A549 (cell line): ENCODE results near the gene GSTA4. TPM values are rescaled to one million over a fixed set of nuclear protein-coding genes. Genes with fewer than 3 reads are reported as not detected.
A peak's percentile ranks its signal among the peaks of the same experiment; 100 is the strongest.

ENCODE experiments used
- BHLHE40 ChIP-seq: IDR thresholded peaks from 2 replicates; pipeline ENCODE4 v1.6.1; 2012; ENCODE audit warnings: low read depth, low read length, inconsistent platforms
- CBX8 ChIP-seq: fragments of 200-600 bp; sonication (generic); IDR thresholded peaks from 2 replicates; pipeline ENCODE4 v1.6.1; 2016
- CEBPB ChIP-seq, 2 experiments: fragments of >200 bp in 1 of 2; sonication (Bioruptor Twin) in 1 of 2; formaldehyde crosslinking in 1 of 2; IDR thresholded peaks; 2 replicates each; pipeline ENCODE4 v1.6.1; 2012 to 2016
- CHD4 ChIP-seq: fragments of 200-600 bp; sonication (generic); IDR thresholded peaks from 2 replicates; pipeline ENCODE4 v1.6.1; 2016; ENCODE audit warnings: antibody characterized with exemption, mild to moderate bottlenecking, borderline replicate concordance
- ESRRA ChIP-seq: fragments of 150-350 bp; IDR thresholded peaks from 2 replicates; pipeline ENCODE4 v1.6.1; 2014; ENCODE audit warnings: mild to moderate bottlenecking, low read length, borderline replicate concordance
- FOSB ChIP-seq: fragments of 250-450 bp; sonication (Bioruptor Pico); IDR thresholded peaks from 2 replicates; pipeline ENCODE4 v1.5.0; 2020; ENCODE audit warnings: mild to moderate bottlenecking, moderate library complexity
- JUN ChIP-seq, 2 experiments: fragments of >200 bp; sonication (Bioruptor Twin); formaldehyde crosslinking; IDR thresholded peaks; 2 replicates in 1 of 2; 3 replicates in 1 of 2; pipeline ENCODE4 v1.6.1; 2016 to 2017
- MYC ChIP-seq: IDR thresholded peaks from 2 replicates; pipeline ENCODE4 v1.6.1; 2012; ENCODE audit warnings: mild to moderate bottlenecking, inconsistent platforms, low read length, improper control_type of control experiment, borderline replicate concordance
- NPAS2 ChIP-seq: fragments of 250-450 bp; sonication (Bioruptor Pico); IDR thresholded peaks from 2 replicates; pipeline ENCODE4 v1.8.0; 2022; ENCODE audit warnings: mild to moderate bottlenecking, moderate library complexity, borderline replicate concordance
- POLR2A ChIP-seq: IDR thresholded peaks from 2 replicates; pipeline ENCODE4 v1.6.1; 2012; ENCODE audit warnings: mild to moderate bottlenecking, low read length
- RARB ChIP-seq: fragments of 250-450 bp; sonication (Bioruptor Pico); IDR thresholded peaks from 2 replicates; pipeline ENCODE4 v1.8.0; 2021; ENCODE audit warnings: mild to moderate bottlenecking, moderate library complexity
- RCOR1 ChIP-seq: fragments of 150-350 bp; IDR thresholded peaks from 2 replicates; pipeline ENCODE4 v1.6.1; 2014; ENCODE audit warnings: antibody characterized with exemption, low read length, low read depth
- TFCP2L1 ChIP-seq: fragments of 250-450 bp; sonication (Bioruptor Pico); IDR thresholded peaks from 2 replicates; pipeline ENCODE4 v1.5.0; 2021; ENCODE audit warnings: mild to moderate bottlenecking
- TP53 ChIP-seq: fragments of 250-450 bp; sonication (Bioruptor Pico); IDR thresholded peaks from 2 replicates; pipeline ENCODE4 v1.5.0; 2021; ENCODE audit warnings: mild to moderate bottlenecking, moderate library complexity
- polyA plus RNA-seq, 4 experiments: library from polyadenylated mRNA; depleted of rRNA in 3 of 4; stranded (reverse); fragments of >200 nt; fragmentation: RNase III in 1 of 4; extraction: RNeasy Plus Mini Kit Qiagen cat#74134 plus additional on column Dnase treatment in 1 of 4; gene quantifications; 2 replicates in 3 of 4; 3 replicates in 1 of 4; pipeline ENCODE4 v1.2.3, GENCODE V29; 2011 to 2017
- TF ChIP-seq, protein P1 (sequence below): fragments of 200-600 bp; sonication (generic); IDR thresholded peaks from 2 replicates; pipeline ENCODE4 v1.6.1; 2016; ENCODE audit warnings: antibody characterized with exemption, mild to moderate bottlenecking, moderate library complexity
- TF ChIP-seq, protein P2 (sequence below): fragments of 250-450 bp; sonication (Bioruptor Pico); IDR thresholded peaks from 2 replicates; pipeline ENCODE4 v1.5.0; 2020; ENCODE audit warnings: low read depth, mild to moderate bottlenecking, moderate library complexity
- TF ChIP-seq, protein P3 (sequence below): fragments of 150-350 bp; IDR thresholded peaks from 2 replicates; pipeline ENCODE4 v1.6.1; 2014; ENCODE audit warnings: low read depth, mild to moderate bottlenecking, low read length
- TF ChIP-seq, protein P4 (sequence below): fragments of >200 bp; sonication (Bioruptor Twin); formaldehyde crosslinking; IDR thresholded peaks from 3 replicates; pipeline ENCODE4 v1.6.1; 2016
- TF ChIP-seq, protein P5 (sequence below): IDR thresholded peaks from 2 replicates; pipeline ENCODE4 v1.6.1; 2012; ENCODE audit warnings: low read depth, borderline replicate concordance
- TF ChIP-seq, protein P6 (sequence below): fragments of 250-450 bp; sonication (Bioruptor Pico); IDR thresholded peaks from 2 replicates; pipeline ENCODE4 v1.5.0; 2021; ENCODE audit warnings: mild to moderate bottlenecking, moderate library complexity, borderline replicate concordance

The GSTA4 gene
- polyA plus RNA-seq, 2 of the 4 experiments (the other 2 are of a cell fraction): 12.6 to 30.6 TPM

DNA sequence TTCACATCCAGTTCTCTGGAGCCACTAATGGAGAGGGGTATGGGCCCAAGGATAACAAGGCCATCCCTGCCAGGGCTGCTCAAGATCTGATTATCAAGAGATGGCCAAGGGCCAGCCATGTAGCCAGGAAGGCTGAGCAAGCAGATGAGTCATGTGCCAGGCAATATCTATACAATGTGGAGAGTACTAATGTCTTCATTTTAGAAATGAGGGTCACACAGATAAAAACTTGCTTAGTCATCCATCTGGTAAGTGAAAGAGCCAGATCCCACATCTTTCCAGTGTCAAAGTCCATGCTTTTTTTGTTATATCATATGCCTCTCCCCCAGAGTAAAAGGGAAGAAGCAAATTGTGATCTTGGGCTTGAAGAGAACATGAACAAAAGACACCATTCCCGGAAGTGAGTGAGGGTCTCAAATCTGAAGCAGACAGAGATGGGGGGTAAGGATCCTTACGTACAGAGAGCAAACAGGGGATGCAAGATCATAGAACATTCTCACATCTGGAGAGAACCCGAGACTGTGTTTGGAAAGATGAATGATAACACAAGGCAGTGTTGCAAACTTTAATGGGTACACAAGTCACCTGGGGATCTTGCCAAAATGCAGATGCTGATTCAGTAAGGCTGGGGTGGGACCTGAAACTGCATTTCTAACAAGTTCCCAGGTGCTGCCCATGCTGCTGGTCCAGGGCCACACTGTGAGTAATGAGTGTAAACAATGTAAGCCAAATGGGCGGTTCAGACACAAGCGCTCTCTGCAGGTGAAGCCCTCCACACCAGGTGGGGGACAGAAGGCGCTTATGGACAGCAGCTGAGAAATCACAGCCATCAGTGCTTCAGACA, 65.5 kb downstream of the GSTA4 start (continued):
- TF ChIP-seq, protein P1, sequence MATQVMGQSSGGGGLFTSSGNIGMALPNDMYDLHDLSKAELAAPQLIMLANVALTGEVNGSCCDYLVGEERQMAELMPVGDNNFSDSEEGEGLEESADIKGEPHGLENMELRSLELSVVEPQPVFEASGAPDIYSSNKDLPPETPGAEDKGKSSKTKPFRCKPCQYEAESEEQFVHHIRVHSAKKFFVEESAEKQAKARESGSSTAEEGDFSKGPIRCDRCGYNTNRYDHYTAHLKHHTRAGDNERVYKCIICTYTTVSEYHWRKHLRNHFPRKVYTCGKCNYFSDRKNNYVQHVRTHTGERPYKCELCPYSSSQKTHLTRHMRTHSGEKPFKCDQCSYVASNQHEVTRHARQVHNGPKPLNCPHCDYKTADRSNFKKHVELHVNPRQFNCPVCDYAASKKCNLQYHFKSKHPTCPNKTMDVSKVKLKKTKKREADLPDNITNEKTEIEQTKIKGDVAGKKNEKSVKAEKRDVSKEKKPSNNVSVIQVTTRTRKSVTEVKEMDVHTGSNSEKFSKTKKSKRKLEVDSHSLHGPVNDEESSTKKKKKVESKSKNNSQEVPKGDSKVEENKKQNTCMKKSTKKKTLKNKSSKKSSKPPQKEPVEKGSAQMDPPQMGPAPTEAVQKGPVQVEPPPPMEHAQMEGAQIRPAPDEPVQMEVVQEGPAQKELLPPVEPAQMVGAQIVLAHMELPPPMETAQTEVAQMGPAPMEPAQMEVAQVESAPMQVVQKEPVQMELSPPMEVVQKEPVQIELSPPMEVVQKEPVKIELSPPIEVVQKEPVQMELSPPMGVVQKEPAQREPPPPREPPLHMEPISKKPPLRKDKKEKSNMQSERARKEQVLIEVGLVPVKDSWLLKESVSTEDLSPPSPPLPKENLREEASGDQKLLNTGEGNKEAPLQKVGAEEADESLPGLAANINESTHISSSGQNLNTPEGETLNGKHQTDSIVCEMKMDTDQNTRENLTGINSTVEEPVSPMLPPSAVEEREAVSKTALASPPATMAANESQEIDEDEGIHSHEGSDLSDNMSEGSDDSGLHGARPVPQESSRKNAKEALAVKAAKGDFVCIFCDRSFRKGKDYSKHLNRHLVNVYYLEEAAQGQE: no peak
- no peak for TF ChIP-seq CEBPB (IDR thresholded peaks at IDR 0.05)
- TF ChIP-seq RCOR1: no peak
- no peak for TF ChIP-seq MYC
- TF ChIP-seq, protein P2, sequence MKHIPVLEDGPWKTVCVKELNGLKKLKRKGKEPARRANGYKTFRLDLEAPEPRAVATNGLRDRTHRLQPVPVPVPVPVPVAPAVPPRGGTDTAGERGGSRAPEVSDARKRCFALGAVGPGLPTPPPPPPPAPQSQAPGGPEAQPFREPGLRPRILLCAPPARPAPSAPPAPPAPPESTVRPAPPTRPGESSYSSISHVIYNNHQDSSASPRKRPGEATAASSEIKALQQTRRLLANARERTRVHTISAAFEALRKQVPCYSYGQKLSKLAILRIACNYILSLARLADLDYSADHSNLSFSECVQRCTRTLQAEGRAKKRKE: no peak
- TF ChIP-seq, protein P3, sequence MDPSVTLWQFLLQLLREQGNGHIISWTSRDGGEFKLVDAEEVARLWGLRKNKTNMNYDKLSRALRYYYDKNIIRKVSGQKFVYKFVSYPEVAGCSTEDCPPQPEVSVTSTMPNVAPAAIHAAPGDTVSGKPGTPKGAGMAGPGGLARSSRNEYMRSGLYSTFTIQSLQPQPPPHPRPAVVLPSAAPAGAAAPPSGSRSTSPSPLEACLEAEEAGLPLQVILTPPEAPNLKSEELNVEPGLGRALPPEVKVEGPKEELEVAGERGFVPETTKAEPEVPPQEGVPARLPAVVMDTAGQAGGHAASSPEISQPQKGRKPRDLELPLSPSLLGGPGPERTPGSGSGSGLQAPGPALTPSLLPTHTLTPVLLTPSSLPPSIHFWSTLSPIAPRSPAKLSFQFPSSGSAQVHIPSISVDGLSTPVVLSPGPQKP: no peak
- no peak for TF ChIP-seq CHD4
- TF ChIP-seq NPAS2 (CRISPR knock-in tag): no peak
- TF ChIP-seq, protein P4, sequence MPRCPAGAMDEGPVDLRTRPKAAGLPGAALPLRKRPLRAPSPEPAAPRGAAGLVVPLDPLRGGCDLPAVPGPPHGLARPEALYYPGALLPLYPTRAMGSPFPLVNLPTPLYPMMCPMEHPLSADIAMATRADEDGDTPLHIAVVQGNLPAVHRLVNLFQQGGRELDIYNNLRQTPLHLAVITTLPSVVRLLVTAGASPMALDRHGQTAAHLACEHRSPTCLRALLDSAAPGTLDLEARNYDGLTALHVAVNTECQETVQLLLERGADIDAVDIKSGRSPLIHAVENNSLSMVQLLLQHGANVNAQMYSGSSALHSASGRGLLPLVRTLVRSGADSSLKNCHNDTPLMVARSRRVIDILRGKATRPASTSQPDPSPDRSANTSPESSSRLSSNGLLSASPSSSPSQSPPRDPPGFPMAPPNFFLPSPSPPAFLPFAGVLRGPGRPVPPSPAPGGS: no peak
- no peak for TF ChIP-seq POLR2A
- TF ChIP-seq JUN (IDR thresholded peaks at IDR 0.05): 0 out of 5 replicates have a peak, but pooled peaks of 1 of the 2 experiments have one; percentile 34
- TF ChIP-seq, protein P5, sequence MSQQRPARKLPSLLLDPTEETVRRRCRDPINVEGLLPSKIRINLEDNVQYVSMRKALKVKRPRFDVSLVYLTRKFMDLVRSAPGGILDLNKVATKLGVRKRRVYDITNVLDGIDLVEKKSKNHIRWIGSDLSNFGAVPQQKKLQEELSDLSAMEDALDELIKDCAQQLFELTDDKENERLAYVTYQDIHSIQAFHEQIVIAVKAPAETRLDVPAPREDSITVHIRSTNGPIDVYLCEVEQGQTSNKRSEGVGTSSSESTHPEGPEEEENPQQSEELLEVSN: no peak
- no peak for TF ChIP-seq TFCP2L1 (CRISPR knock-in tag)
- no peak for TF ChIP-seq TP53
- no peak for TF ChIP-seq BHLHE40
- TF ChIP-seq, protein P6, sequence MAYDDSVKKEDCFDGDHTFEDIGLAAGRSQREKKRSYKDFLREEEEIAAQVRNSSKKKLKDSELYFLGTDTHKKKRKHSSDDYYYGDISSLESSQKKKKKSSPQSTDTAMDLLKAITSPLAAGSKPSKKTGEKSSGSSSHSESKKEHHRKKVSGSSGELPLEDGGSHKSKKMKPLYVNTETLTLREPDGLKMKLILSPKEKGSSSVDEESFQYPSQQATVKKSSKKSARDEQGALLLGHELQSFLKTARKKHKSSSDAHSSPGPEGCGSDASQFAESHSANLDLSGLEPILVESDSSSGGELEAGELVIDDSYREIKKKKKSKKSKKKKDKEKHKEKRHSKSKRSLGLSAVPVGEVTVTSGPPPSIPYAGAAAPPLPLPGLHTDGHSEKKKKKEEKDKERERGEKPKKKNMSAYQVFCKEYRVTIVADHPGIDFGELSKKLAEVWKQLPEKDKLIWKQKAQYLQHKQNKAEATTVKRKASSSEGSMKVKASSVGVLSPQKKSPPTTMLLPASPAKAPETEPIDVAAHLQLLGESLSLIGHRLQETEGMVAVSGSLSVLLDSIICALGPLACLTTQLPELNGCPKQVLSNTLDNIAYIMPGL (CRISPR knock-in tag): no peak
- no peak for TF ChIP-seq FOSB (CRISPR knock-in tag)
- TF ChIP-seq RARB (CRISPR knock-in tag): no peak
- TF ChIP-seq ESRRA: no peak
- no peak for TF ChIP-seq CBX8

Other genes with a start within 250 kb of the GSTA4 start
- gene GSTA2, start 231.8 kb downstream of the GSTA4 start, polyA plus RNA-seq (2011; rRNA removed): 0.68 and 0.70 TPM in 2 replicates
- 0.10 TPM in 1 of 3 replicates, not detected in the others for gene GSTA2, start 231.8 kb downstream of the GSTA4 start, polyA plus RNA-seq (2017; fragmentation: RNase III; extraction: RNeasy Plus Mini Kit Qiagen cat#74134 plus additional on column Dnase treatment)
- gene GSTA1, start 191.5 kb downstream of the GSTA4 start, polyA plus RNA-seq (2011; rRNA removed): 0.81 and 0.93 TPM in 2 replicates
- gene GSTA1, start 191.5 kb downstream of the GSTA4 start, polyA plus RNA-seq (2017; fragmentation: RNase III; extraction: RNeasy Plus Mini Kit Qiagen cat#74134 plus additional on column Dnase treatment): 0.09 TPM in 1 of 3 replicates, not detected in the others
- gene GSTA5, start 154.5 kb downstream of the GSTA4 start, polyA plus RNA-seq (2011; rRNA removed): not detected in 2 replicates
- not detected in 3 replicates for gene GSTA5, start 154.5 kb downstream of the GSTA4 start, polyA plus RNA-seq (2017; fragmentation: RNase III; extraction: RNeasy Plus Mini Kit Qiagen cat#74134 plus additional on column Dnase treatment)
- gene GSTA3, start 85.6 kb downstream of the GSTA4 start, polyA plus RNA-seq (2011; rRNA removed): not detected in 2 replicates
- not detected in 3 replicates for gene GSTA3, start 85.6 kb downstream of the GSTA4 start, polyA plus RNA-seq (2017; fragmentation: RNase III; extraction: RNeasy Plus Mini Kit Qiagen cat#74134 plus additional on column Dnase treatment)
- gene CILK1, start 66.5 kb upstream of the GSTA4 start, polyA plus RNA-seq (2011; rRNA removed): 7.4 and 7.9 TPM in 2 replicates
- 1.8 to 2.1 TPM (median 1.9 TPM) in 3 replicates for gene CILK1, start 66.5 kb upstream of the GSTA4 start, polyA plus RNA-seq (2017; fragmentation: RNase III; extraction: RNeasy Plus Mini Kit Qiagen cat#74134 plus additional on column Dnase treatment)
- 67.6 and 72.1 TPM in 2 replicates for gene FBXO9, start 70.1 kb upstream of the GSTA4 start, polyA plus RNA-seq (2011; rRNA removed)
- gene FBXO9, start 70.1 kb upstream of the GSTA4 start, polyA plus RNA-seq (2017; fragmentation: RNase III; extraction: RNeasy Plus Mini Kit Qiagen cat#74134 plus additional on column Dnase treatment): 30.2 to 34.0 TPM (median 32.1 TPM) in 3 replicates
- gene GCM1, start 153.6 kb upstream of the GSTA4 start, polyA plus RNA-seq (2011; rRNA removed): 0.03 TPM in 1 of 2 replicates, not detected in the other
- gene GCM1, start 153.6 kb upstream of the GSTA4 start, polyA plus RNA-seq (2017; fragmentation: RNase III; extraction: RNeasy Plus Mini Kit Qiagen cat#74134 plus additional on column Dnase treatment): 0.04 to 0.08 TPM in 2 of 3 replicates, not detected in the other